PC-3 (cell line): Measurements from ENCODE around the gene NFIC. TPM values are rescaled to one million over a fixed set of nuclear protein-coding genes. Genes with fewer than 3 reads are reported as not detected.
"Not testable (repeated sequence)": the region's sequence is repeated elsewhere in the genome, so short reads cannot be mapped to it uniquely, and the experiment has no call there.

Experiments
- ATAC-seq: fragments of 200-7000 bp; cut with Tn5 transposase; 2 replicates; pipeline ENCODE4 v1.9.1; 2020; ENCODE audit warnings: mild to moderate bottlenecking, moderate library complexity
- BruUV-seq: library from RNA; stranded (reverse); fragments of 400-500 nt; replicated peaks from 2 replicates; lab custom pipeline; 2021; lab: Mats Ljungman, UMichigan
- CTCF ChIA-PET: fragments of 300-600 bp; sonication (Branson Sonifier 250); formaldehyde crosslinking; loops from one replicate; lab custom pipeline; 2022; ENCODE audit warnings: antibody characterized with exemption; lab: Charles Lee
- POLR2A ChIA-PET: fragments of 300-600 bp; sonication (Branson Sonifier 250); formaldehyde crosslinking; loops from one replicate; lab custom pipeline; 2022; ENCODE audit warnings: antibody characterized with exemption; ENCODE audit not compliant: unreplicated experiment; lab: Charles Lee
- DNase-seq: peaks from one replicate; pipeline ENCODE4 v3.0.0-alpha.2; 2015
- H2AFZ ChIP-seq: fragments of 300-600 bp; sonication (generic); 2 replicates; pipeline ENCODE4 v1.6.0; 2016; ENCODE audit warnings: antibody characterized with exemption, low read length
- H3F3A ChIP-seq: fragments of 300-600 bp; sonication (generic); one replicate; pipeline ENCODE4 v1.6.0; 2017; ENCODE audit warnings: antibody characterized with exemption, low read length, control low read depth, mild to moderate bottlenecking; ENCODE audit not compliant: unreplicated experiment
- H3K27ac ChIP-seq: fragments of 300-600 bp; sonication (generic); 2 replicates; pipeline ENCODE4 v1.5.1; 2016; ENCODE audit warnings: mild to moderate bottlenecking, low read length
- H3K27me3 ChIP-seq: fragments of 300-600 bp; sonication (generic); 2 replicates; pipeline ENCODE4 v1.6.1; 2016; ENCODE audit warnings: low read length, mixed read lengths
- H3K36me3 ChIP-seq: fragments of 300-600 bp; sonication (generic); 2 replicates; pipeline ENCODE4 v1.6.1; 2016; ENCODE audit warnings: low read depth, mixed run types, low read length, mixed read lengths
- H3K4me1 ChIP-seq: fragments of 300-600 bp; sonication (generic); 2 replicates; pipeline ENCODE4 v1.5.1; 2016; ENCODE audit warnings: low read length; ENCODE audit not compliant: insufficient read depth
- H3K4me2 ChIP-seq: fragments of 300-600 bp; sonication (generic); 2 replicates; pipeline ENCODE4 v1.6.0; 2016; ENCODE audit warnings: low read length
- H3K4me3 ChIP-seq: fragments of 300-600 bp; sonication (generic); 2 replicates; pipeline ENCODE4 v1.5.1; 2016; ENCODE audit warnings: mild to moderate bottlenecking, low read length, mixed read lengths
- H3K79me2 ChIP-seq: fragments of 300-600 bp; sonication (generic); 2 replicates; pipeline ENCODE4 v1.6.1; 2017; ENCODE audit warnings: low read length, mixed read lengths
- H3K9ac ChIP-seq: fragments of 300-600 bp; sonication (generic); 2 replicates; pipeline ENCODE4 v1.6.0; 2016; ENCODE audit warnings: mild to moderate bottlenecking, low read length
- H3K9me2 ChIP-seq: fragments of 300-600 bp; sonication (generic); replicated peaks from 2 replicates; pipeline ENCODE4 v1.6.1; 2016; ENCODE audit warnings: mixed run types, low read length, mixed read lengths
- H3K9me3 ChIP-seq: fragments of 300-600 bp; sonication (generic); 2 replicates; pipeline ENCODE4 v1.6.1; 2016; ENCODE audit warnings: low read length, mixed read lengths
- H4K20me1 ChIP-seq: fragments of 300-600 bp; sonication (generic); 2 replicates; pipeline ENCODE4 v1.6.1; 2016; ENCODE audit warnings: low read length, mixed read lengths
- CTCF ChIP-seq: fragments of 300-600 bp; sonication (generic); conservative IDR thresholded peaks from 2 replicates; pipeline ENCODE4 v1.5.1; 2017; ENCODE audit warnings: antibody characterized with exemption, low read depth, mild to moderate bottlenecking, low read length
- EZH2 ChIP-seq: fragments of 300-600 bp; sonication (generic); IDR thresholded peaks from one replicate; pipeline ENCODE4 v1.6.1; 2017; ENCODE audit warnings: antibody characterized with exemption, mild to moderate bottlenecking, low read length; ENCODE audit not compliant: unreplicated experiment
- EZH2phosphoT487 ChIP-seq: fragments of 300-600 bp; sonication (generic); IDR thresholded peaks from 2 replicates; pipeline ENCODE4 v1.6.1; 2018; ENCODE audit warnings: mild to moderate bottlenecking, antibody characterized with exemption, low read length, borderline replicate concordance
- intact Hi-C: fragments of 100-400 bp; cut with micrococcal nuclease; formaldehyde crosslinking; loops from 2 replicates; pipeline ENCODE4 v1.9.0; 2023
- total RNA-seq: library from RNA; depleted of rRNA; stranded (reverse); fragments of >200 nt; gene quantifications from 2 replicates; pipeline ENCODE4 v1.2.3, GENCODE V29; 2014

The NFIC gene
- total RNA-seq, 1 experiment from 2014 or later: 31.7 TPM

DNA sequence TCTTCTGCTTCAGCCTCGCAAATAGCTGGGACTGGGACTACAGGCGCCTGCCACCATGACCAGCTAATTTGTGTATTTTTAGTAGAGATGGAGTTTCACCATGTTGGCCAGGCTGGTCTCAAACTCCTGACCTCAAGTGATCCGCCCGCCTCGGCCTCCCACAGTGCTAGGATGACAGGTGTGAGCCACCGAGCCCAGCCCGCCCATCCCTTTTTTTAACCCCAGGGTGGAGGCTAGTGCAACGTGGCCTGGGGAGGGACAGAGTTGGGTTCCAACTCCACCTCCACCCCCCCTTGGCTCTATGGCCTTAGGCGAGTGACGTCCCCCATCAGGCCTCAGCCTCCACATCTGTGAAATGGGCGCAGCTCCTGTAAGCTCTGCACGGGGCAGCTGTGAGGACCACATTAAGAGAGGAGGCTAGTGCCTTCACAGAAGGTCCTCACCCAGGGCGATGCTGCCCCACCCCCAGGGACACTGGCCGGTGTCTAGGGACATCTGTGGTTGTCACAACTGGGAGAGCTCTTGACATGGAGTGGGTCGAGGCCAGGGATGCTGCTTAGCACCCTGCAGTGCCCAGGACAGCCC, 76.2 kb downstream of the NFIC start:
- Histone ChIP-seq H3K36me3 (no peaks in the 10 kb centered on the region; the same call in none of the 2 replicates), H3K9ac (no peak overlapping the region), H4K20me1 (no peaks in the 10 kb centered on the region), H3K9me3 (no peaks in the 10 kb centered on the region), H3K4me1 (no peaks in the 10 kb centered on the region), H3K4me2 (no peak overlapping the region), H3K27me3 (no peaks in the 10 kb centered on the region), H2AFZ (no peak overlapping the region), H3K9me2 (no peaks in the 10 kb centered on the region), H3K79me2 (no peaks in the 10 kb centered on the region), H3F3A (no peaks in the 10 kb centered on the region), H3K4me3 (no peak overlapping the region), H3K27ac (no peak overlapping the region)
- no TSS peak for BruUV-seq
- no peak for DNase-seq
- intact Hi-C loops: no loop called here
- no peak for ATAC-seq
- ChIA-PET POLR2A (interaction anchor here (0.6 kb wide), 1 partner anchor 58 kb away, joined by 3 read pairs; the partner anchor contains the start of gene DOHH), CTCF (no interaction called here)
- no peak for TF ChIP-seq EZH2
- TF ChIP-seq EZH2phosphoT487: no peak
- TF ChIP-seq CTCF: no peak

DNA sequence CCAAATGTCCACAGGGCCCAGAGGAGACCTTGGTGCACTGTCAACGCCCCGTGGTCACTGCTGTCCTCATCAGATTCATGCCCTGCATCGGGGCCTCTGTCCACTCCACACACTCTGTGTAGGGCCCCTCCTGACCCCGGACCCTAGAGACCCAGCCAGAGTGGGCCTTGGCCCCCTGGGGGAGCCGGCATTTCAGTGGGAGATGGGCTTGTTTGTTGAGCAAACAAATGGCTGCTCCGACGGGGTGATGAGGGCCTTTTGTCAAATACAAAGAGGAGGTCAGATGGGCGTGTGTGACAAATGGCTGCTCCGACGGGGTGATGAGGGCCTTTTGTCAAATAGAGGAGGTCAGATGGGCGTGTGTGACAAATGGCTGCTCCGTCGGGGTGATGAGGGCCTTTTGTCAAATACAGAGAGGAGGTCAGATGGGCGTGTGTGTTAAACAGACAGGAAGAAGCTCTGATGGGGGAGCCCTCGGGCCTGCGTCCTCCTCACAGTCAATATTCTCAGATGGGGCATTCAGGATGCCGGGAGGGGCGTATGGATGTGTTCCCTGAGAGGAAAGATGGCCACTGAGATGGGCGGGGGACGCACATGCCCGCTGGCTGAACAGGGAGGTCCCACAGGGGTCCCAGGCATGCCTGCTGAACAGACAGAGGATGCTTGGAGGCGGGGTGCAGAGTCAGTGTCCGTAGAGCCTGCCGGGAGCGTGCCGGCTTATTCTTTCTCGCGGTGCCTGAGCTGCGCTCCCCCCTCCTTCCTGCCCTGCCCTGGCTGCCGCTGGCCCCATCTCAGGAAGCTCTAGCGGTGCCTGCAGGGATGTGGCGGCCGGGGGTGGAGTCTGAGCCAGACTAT, 77.7 kb downstream of the NFIC start:
- H3K27me3 ChIP-seq: no peaks in the 10 kb centered on the region
- H3K9me3 ChIP-seq: no peaks in the 10 kb centered on the region
- intact Hi-C loops: no loop called here
- H3K27ac ChIP-seq: no peak overlapping the region
- BruUV-seq: no TSS peak
- H4K20me1 ChIP-seq: no peaks in the 10 kb centered on the region
- H3K79me2 ChIP-seq: no peaks in the 10 kb centered on the region
- H3K36me3 ChIP-seq: no peaks in the 10 kb centered on the region; the same call in 1 of the 2 replicates
- CTCF ChIA-PET: no interaction called here
- H3K4me2 ChIP-seq: no peak overlapping the region
- H3K9me2 ChIP-seq: no peaks in the 10 kb centered on the region
- no peak overlapping the region for H3K9ac ChIP-seq
- no peak for ATAC-seq
- H3K4me1 ChIP-seq: no peaks in the 10 kb centered on the region
- H3F3A ChIP-seq: no peaks in the 10 kb centered on the region
- H2AFZ ChIP-seq: no peak overlapping the region
- no peak for DNase-seq
- TF ChIP-seq CTCF (no peak), EZH2 (no peak), EZH2phosphoT487 (no peak)
- no peak overlapping the region for H3K4me3 ChIP-seq
- POLR2A ChIA-PET: no interaction called here

DNA sequence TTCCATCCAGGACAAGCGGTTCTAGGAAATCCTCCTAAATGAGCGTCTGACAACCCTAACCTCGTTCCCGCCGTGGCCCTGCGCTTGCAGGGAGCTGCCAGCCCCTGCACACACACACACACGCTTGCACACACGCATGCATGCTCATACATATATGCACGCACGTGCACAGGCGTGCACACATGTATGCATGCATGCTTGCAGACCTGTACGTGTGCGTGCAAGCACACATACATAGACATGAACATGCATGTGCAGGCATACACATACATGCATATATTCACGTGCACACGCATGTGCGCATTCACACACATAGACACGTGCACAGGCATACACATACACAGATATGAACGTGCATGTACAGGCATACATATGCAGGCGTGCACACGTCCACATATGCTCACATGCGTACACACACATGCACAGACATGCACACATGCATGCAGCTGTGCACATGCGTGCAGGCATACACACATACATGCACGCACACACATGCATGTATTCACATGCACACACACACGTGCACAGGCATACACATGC, 78.4 kb downstream of the NFIC start:
- Histone ChIP-seq H3F3A (no peaks in the 10 kb centered on the region), H4K20me1 (no peaks in the 10 kb centered on the region), H3K9me2 (no peaks in the 10 kb centered on the region), H3K4me1 (no peaks in the 10 kb centered on the region), H2AFZ (no peak overlapping the region), H3K4me3 (no peak overlapping the region), H3K4me2 (no peak overlapping the region), H3K27me3 (no peaks in the 10 kb centered on the region), H3K27ac (no peak overlapping the region), H3K9ac (no peak overlapping the region), H3K79me2 (no peaks in the 10 kb centered on the region), H3K36me3 (no peaks in the 10 kb centered on the region; the same call in 1 of the 2 replicates), H3K9me3 (no peaks in the 10 kb centered on the region)
- ChIA-PET CTCF (no interaction called here), POLR2A (no interaction called here)
- ATAC-seq: no peak
- no TSS peak for BruUV-seq
- intact Hi-C loops: no loop called here
- no peak for TF ChIP-seq CTCF
- TF ChIP-seq EZH2: no peak
- TF ChIP-seq EZH2phosphoT487: no peak
- DNase-seq: no peak

- H3K9ac ChIP-seq, H3K79me2 ChIP-seq, ATAC-seq, DNase-seq, H4K20me1 ChIP-seq, H3K4me1 ChIP-seq, H3K4me3 ChIP-seq, intact Hi-C loops, H3K9me2 ChIP-seq, H2AFZ ChIP-seq, H3K27ac ChIP-seq, H3K4me2 ChIP-seq, BruUV-seq, H3K36me3 ChIP-seq, CTCF ChIA-PET, H3K27me3 ChIP-seq, H3K9me3 ChIP-seq, POLR2A ChIA-PET, H3F3A ChIP-seq: not testable (repeated sequence)
These were observed 80.3 kb downstream of the NFIC start for GRCh38 chr19:3446657-3447056.
